ENCODE measurements around the gene MGA. TPM values are rescaled to one million over a fixed set of nuclear protein-coding genes. Genes with fewer than 3 reads are reported as not detected.

MGA gene
- total RNA-seq, 4 donors from 2014 or later: 25.3 to 39.4 (median 31.5) TPM

DNA sequence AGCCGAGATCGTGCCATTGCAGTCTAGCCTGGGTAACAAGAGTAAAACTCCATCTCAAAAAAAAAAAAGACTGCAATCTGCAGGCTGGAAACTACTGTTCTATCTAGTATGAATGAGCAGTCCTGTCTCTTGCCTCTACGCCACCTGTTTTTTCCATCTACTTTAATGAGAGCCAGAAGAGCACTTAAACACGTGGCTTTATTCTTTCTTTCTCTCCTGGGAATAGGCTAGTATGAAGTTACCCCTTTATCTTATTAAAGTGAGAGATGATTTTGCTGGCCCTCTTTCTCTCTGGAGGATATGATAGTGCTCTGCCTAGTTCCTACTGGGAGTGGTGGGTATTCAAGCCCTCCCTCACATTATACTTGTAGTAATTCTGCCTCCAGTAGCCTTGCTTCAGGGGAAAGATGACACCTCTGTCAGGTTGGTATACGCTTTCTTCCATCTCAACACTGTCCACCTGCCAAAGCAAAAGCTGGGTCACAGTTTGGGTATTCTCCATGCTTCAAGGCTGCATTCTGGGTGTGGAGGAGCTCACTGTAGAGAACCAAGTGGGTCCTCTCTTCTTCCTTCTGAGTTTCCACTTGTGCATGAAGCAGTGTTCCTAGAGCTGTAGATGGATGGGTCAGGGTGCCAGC lies 131.9 kb downstream of the MGA start:
- no peak for DNase-seq (ENCODE audit: extremely low spot score)
- WGBS: 61% methylated on average over 5 of the region's 5 CpGs
- H3K4me1 ChIP-seq: peaks cover 62 to 95% (median 73%) of the 10 kb centered on the region in 4 donors
- TF ChIP-seq POLR2AphosphoS5 (IDR thresholded peaks at IDR 0.05): no peak
- no peak for TF ChIP-seq POLR2A (IDR thresholded peaks at IDR 0.05; ENCODE audit: low read depth)
- no peak for TF ChIP-seq EP300 (IDR thresholded peaks at IDR 0.05)
- TF ChIP-seq, protein P1, sequence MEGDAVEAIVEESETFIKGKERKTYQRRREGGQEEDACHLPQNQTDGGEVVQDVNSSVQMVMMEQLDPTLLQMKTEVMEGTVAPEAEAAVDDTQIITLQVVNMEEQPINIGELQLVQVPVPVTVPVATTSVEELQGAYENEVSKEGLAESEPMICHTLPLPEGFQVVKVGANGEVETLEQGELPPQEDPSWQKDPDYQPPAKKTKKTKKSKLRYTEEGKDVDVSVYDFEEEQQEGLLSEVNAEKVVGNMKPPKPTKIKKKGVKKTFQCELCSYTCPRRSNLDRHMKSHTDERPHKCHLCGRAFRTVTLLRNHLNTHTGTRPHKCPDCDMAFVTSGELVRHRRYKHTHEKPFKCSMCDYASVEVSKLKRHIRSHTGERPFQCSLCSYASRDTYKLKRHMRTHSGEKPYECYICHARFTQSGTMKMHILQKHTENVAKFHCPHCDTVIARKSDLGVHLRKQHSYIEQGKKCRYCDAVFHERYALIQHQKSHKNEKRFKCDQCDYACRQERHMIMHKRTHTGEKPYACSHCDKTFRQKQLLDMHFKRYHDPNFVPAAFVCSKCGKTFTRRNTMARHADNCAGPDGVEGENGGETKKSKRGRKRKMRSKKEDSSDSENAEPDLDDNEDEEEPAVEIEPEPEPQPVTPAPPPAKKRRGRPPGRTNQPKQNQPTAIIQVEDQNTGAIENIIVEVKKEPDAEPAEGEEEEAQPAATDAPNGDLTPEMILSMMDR (IDR thresholded peaks at IDR 0.05): no peak
- no peaks in the 10 kb centered on the region for H3K36me3 ChIP-seq
- no peaks in the 10 kb centered on the region for H3K9me3 ChIP-seq
- intact Hi-C loops (cut with DNase I): no loop called here
- H3K27me3 ChIP-seq: no peaks in the 10 kb centered on the region
- H3K4me3 ChIP-seq: no peak overlapping the region
- H3K27ac ChIP-seq (replicated peaks in 1 of 4): peak overlapping the region; percentile 60 to 73 (median 66)

DNA sequence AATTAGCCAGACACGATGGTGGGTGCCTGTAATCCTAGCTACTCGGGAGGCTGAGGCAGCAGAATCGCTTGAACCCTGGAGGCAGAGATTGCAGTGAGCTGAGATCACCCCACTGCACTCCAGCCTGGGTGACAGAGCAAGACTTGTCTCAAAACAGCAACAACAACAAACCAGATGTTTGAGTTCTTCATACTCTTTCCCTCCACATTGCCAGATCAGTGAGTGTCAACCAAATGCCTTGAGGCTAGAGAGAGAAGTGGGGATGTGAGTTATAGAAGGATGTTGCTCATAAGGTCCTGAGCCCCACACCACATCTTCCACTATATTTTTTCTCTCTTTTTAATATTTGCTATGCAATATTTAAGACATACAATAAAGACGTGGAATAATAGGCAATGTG lies 133.9 kb downstream of the MGA start:
- peaks cover 62 to 93% (median 74%) of the 10 kb centered on the region in 4 donors for H3K4me1 ChIP-seq
- no peaks in the 10 kb centered on the region for H3K9me3 ChIP-seq
- intact Hi-C loops (cut with DNase I): no loop called here
- TF ChIP-seq EP300 (IDR thresholded peaks at IDR 0.05) (no peak), POLR2A (IDR thresholded peaks at IDR 0.05; ENCODE audit: low read depth) (no peak), POLR2AphosphoS5 (IDR thresholded peaks at IDR 0.05) (no peak)
- TF ChIP-seq, protein P1 (IDR thresholded peaks at IDR 0.05): no peak
- H3K27me3 ChIP-seq: no peaks in the 10 kb centered on the region
- H3K36me3 ChIP-seq: no peaks in the 10 kb centered on the region
- 72% methylated on average over 4 of the region's 4 CpGs for WGBS
- no peak for DNase-seq (ENCODE audit: extremely low spot score)
- peak overlapping the region in 2 of 4 donors; percentile 14 to 36 for H3K27ac ChIP-seq (replicated peaks in 1 of 4)
- H3K4me3 ChIP-seq: no peak overlapping the region

DNA sequence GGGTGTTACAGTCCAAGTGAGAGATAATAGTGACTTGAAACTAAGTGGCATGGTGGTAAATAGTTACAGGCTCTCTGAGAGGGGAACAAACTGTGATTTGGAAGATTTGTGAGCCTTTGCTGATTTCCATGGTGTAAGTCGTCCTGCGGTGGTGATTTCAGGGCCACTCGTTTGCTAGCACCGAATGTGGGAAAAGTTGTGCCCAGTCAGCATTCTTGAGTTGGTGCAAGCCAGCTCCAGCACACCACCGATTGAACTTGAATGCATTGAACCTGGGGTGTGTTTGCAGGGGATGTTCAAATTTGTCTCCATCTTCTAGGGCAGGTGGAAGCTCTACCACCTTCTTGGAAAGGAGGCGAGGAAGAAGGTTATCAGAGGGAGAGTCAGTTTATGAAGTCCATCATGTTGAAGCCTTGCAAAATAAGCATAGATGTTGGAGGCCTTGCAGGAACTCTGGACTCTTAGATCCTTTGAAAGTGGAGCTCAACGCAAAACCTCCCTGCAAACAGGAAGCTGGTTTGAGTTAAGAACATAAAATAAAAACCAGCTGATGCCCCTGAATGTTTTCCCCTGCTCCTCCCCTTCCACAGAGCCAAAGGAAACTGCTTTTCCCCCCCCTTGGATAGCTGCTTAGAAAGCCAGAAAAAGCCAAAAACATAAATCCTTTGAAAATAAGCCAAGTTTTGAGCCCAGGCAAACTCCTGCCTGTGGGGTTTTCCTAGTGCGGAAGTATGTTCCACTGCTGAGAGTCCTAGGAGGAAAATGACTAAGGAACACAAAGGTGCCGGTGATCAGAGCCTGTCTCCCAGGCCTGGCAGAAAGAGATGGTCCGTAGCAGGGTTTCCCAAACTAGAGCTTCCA lies 136.0 kb downstream of the MGA start:
- H3K27ac ChIP-seq (replicated peaks in 1 of 4): peak overlapping the region; percentile 26 to 59 (median 54)
- intact Hi-C loops (cut with DNase I): no loop called here
- TF ChIP-seq, protein P1 (IDR thresholded peaks at IDR 0.05): no peak
- TF ChIP-seq EP300 (IDR thresholded peaks at IDR 0.05) (no peak), POLR2AphosphoS5 (IDR thresholded peaks at IDR 0.05) (no peak), POLR2A (IDR thresholded peaks at IDR 0.05; ENCODE audit: low read depth) (no peak)
- H3K36me3 ChIP-seq: peaks cover 0 to 20% (median 18%) of the 10 kb centered on the region in 4 donors
- WGBS: 55% methylated on average over 10 of the region's 10 CpGs
- peaks cover 41 to 76% (median 55%) of the 10 kb centered on the region in 4 donors for H3K4me1 ChIP-seq
- no peak overlapping the region for H3K4me3 ChIP-seq
- H3K27me3 ChIP-seq: no peaks in the 10 kb centered on the region
- H3K9me3 ChIP-seq: no peaks in the 10 kb centered on the region
- DNase-seq (ENCODE audit: extremely low spot score): no peak

DNA sequence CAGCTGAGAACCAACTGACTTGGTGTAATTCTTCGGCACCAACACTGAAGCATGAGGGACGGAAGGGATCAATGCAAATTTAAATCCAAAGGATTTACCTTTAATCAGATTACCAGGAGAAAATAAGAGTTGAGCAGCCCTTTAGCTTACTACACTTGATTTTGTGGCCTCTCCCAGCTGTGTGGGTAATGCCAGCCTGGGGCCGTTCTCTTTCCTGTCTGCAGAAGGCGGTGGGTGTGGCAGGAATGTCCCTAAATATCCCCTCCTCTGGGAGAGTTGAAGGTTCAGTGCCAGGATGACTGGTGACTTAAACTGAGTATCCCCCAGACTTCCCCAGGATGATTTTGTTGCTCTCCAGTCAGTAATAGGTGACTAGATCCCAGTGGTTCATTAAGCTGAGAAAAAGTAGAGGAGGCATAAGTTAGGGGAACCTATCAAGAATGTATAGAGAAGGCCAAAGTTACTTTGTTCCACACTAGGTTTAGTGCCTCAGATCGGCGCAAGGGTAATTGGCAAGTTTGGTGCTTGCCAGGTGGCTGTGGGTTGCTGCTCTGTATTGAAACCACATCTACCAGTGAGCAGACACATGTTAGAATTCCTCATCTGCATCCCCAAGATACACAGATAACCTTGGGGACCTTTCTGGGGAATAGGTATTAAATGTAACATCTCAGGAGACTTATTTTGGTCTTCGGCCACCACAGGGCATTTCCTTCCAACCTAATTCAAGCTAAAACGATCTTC lies 137.2 kb downstream of the MGA start:
- Histone ChIP-seq H3K36me3 (peaks cover 0 to 22% (median 18%) of the 10 kb centered on the region in 4 donors), H3K27ac (replicated peaks in 1 of 4) (peak overlapping the region; percentile 26 to 59 (median 54)), H3K27me3 (no peaks in the 10 kb centered on the region), H3K4me3 (no peak overlapping the region), H3K4me1 (peaks cover 29 to 76% (median 48%) of the 10 kb centered on the region in 4 donors), H3K9me3 (no peaks in the 10 kb centered on the region)
- no peak for DNase-seq (ENCODE audit: extremely low spot score)
- WGBS: 83% methylated on average over 8 of the region's 8 CpGs
- TF ChIP-seq POLR2AphosphoS5 (IDR thresholded peaks at IDR 0.05) (no peak), EP300 (IDR thresholded peaks at IDR 0.05) (no peak), POLR2A (IDR thresholded peaks at IDR 0.05; ENCODE audit: low read depth) (no peak)
- TF ChIP-seq, protein P1 (IDR thresholded peaks at IDR 0.05): no peak
- intact Hi-C loops (cut with DNase I): no loop called here

Measured in esophagus muscularis mucosa (tissue), 4 donors.